Measurements from ENCODE around the gene PRTG. TPM values are rescaled to one million over a fixed set of nuclear protein-coding genes. Genes with fewer than 3 reads are reported as not detected.

The PRTG gene, protein sequence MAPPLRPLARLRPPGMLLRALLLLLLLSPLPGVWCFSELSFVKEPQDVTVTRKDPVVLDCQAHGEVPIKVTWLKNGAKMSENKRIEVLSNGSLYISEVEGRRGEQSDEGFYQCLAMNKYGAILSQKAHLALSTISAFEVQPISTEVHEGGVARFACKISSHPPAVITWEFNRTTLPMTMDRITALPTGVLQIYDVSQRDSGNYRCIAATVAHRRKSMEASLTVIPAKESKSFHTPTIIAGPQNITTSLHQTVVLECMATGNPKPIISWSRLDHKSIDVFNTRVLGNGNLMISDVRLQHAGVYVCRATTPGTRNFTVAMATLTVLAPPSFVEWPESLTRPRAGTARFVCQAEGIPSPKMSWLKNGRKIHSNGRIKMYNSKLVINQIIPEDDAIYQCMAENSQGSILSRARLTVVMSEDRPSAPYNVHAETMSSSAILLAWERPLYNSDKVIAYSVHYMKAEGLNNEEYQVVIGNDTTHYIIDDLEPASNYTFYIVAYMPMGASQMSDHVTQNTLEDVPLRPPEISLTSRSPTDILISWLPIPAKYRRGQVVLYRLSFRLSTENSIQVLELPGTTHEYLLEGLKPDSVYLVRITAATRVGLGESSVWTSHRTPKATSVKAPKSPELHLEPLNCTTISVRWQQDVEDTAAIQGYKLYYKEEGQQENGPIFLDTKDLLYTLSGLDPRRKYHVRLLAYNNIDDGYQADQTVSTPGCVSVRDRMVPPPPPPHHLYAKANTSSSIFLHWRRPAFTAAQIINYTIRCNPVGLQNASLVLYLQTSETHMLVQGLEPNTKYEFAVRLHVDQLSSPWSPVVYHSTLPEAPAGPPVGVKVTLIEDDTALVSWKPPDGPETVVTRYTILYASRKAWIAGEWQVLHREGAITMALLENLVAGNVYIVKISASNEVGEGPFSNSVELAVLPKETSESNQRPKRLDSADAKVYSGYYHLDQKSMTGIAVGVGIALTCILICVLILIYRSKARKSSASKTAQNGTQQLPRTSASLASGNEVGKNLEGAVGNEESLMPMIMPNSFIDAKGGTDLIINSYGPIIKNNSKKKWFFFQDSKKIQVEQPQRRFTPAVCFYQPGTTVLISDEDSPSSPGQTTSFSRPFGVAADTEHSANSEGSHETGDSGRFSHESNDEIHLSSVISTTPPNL
- total RNA-seq = not detected in 2 replicates

DNA sequence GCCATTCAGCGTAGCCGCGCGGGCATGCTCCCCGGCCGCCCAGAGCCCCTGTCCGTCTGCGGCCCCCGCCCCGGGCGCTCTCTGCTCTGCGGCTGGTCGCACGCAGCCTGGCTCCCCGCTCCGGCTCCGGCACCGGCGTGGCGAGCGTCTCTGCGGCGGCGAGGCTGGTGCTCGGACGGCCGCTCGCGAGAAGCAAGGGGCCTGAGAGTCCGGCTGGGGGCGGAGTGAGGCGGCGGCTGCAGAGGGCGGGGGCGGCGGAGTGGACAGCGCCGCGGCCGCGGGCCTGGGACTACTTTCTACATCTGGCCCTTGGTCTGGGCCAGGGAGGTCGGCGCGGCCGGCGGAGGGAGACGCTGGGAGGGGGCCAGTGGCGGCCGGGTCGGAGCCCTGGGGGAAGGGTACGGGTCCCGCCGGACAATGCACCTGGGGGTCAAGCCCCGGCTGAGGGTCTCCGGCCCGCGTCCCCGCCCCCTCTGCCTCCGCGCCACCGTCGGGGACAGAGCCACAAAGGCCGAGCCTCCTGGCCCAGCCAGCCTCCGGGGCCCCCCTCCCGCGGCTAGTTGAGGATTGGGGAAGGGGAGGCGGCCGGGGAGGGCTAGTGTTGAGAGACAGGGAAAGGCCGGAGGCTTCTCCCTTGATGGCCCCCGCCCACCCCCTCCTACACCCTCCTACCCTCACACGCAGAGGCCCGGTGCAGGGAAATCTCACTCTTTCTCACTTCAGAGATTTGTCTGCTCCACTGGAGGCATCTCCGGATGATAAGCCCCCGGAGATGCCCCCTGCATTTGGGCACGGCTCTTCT lies at the start of gene PRTG:
TSS of gene PRTG (minus strand) at position 226 of the 802 bp plus-strand sequence. CDS start at position 5, 221 bp downstream.

DNA sequence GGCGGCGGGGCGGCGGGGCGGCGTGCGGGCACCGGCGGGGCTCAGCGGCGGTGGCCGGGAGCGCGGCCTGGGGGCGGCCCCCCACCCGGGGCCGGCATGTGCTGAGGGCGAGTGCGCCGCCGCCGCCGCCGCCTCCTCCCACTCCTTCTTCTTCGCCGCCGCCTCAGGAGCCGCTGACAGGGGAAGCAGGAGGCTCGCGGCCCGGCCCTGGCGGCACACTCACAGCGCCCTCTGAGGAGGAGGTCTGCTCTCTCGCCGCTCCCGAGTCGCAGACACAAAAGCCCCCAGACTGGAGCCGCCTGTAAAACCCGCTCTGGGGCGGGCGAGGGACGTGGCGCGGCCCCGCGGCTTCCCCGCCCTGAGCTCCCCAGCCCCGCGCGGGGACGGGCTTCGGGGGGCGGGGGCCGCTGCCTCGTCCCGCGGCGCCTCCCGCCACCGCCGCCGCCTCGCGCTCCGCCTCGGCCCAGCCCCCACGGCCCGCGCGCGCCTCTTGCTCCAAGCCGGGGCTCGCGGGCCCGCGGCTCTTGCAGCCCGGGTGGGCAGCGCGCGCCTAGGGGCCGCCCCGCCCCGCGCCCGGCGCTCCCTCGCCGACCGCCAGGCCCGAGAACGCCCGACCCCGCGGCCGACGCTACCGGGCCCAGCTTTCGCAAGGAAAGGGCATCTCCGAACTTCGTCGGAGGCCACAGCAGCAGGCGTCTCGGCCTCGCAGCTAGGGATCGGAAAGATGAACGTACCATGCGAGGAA lies 154.7 kb downstream of the PRTG start, which contains the start of gene PYGO1:
TSS of gene PYGO1 (minus strand) at position 276 of the 745 bp plus-strand sequence. CDS start 462 bp downstream, outside the sequence.

Other genes with a start within 250 kb of the PRTG start
- gene DNAAF4, start 234.9 kb downstream of the PRTG start, total RNA-seq = 0.74 and 4.5 TPM in 2 replicates
- 0.33 and 0.49 TPM in 2 replicates for gene PYGO1, start 154.8 kb downstream of the PRTG start, total RNA-seq